Panc1 (cell line): ENCODE data around the gene DCUN1D2. TPM values are rescaled to one million over a fixed set of nuclear protein-coding genes. Genes with fewer than 3 reads are reported as not detected.

Source experiments
- ATAC-seq: fragments of 200-7000 bp; cut with Tn5 transposase; 2 replicates; pipeline ENCODE4 v1.9.1; 2020; ENCODE audit warnings: mild to moderate bottlenecking, moderate library complexity
- BruUV-seq: library from RNA; stranded (reverse); fragments of 400-500 nt; replicated peaks from 2 replicates; lab custom pipeline; 2021; lab: Mats Ljungman, UMichigan
- CTCF ChIA-PET: fragments of 300-600 bp; sonication (Branson Sonifier 250); formaldehyde crosslinking; loops from one replicate; lab custom pipeline; 2022; ENCODE audit warnings: antibody characterized with exemption; lab: Charles Lee
- POLR2A ChIA-PET: fragments of 300-600 bp; sonication (Branson Sonifier 250); formaldehyde crosslinking; loops from one replicate; lab custom pipeline; 2022; ENCODE audit warnings: antibody characterized with exemption; lab: Charles Lee
- DNase-seq: peaks from one replicate; pipeline ENCODE4 v3.0.0-alpha.2; 2010; ENCODE audit warnings: low read depth, low spot score
- H3K27ac ChIP-seq: 2 replicates; pipeline ENCODE4 v1.5.1; 2011; ENCODE audit warnings: mild to moderate bottlenecking, low read length, inconsistent platforms
- H3K27me3 ChIP-seq: fragments of 200-500 bp; sonication (Bioruptor generic); 2 replicates; pipeline ENCODE4 v1.6.0; 2014; ENCODE audit warnings: low read length, inconsistent platforms; ENCODE audit not compliant: control insufficient read depth, insufficient read depth
- H3K36me3 ChIP-seq: fragments of 200-500 bp; sonication (Bioruptor generic); 2 replicates; pipeline ENCODE4 v1.5.1; 2014; ENCODE audit warnings: inconsistent platforms, mild to moderate bottlenecking, low read length, moderate library complexity; ENCODE audit not compliant: control insufficient read depth, insufficient read depth
- H3K4me1 ChIP-seq: 2 replicates; pipeline ENCODE4 v1.5.1; 2011; ENCODE audit warnings: inconsistent platforms, mild to moderate bottlenecking, low read length, moderate library complexity; ENCODE audit not compliant: control insufficient read depth, insufficient read depth
- H3K4me3 ChIP-seq, 2 experiments: 2 replicates each; pipeline ENCODE4 v1.5.1; 2011 to 2012; ENCODE audit warnings: low read depth in 2 of 2, low read length in 2 of 2, mild to moderate bottlenecking in 2 of 2, inconsistent platforms in 1 of 2, moderate library complexity in 1 of 2
- H3K9me3 ChIP-seq: fragments of 200-500 bp; sonication (Bioruptor generic); 2 replicates; pipeline ENCODE4 v1.5.1; 2014; ENCODE audit warnings: low read depth, mild to moderate bottlenecking, inconsistent platforms, low read length, moderate library complexity; ENCODE audit not compliant: control insufficient read depth, insufficient read depth
- POLR2AphosphoS5 ChIP-seq: IDR thresholded peaks from 2 replicates; pipeline ENCODE4 v1.6.1; 2012; ENCODE audit warnings: mild to moderate bottlenecking, low read depth, low read length, moderate library complexity
- REST ChIP-seq, 2 experiments: IDR thresholded peaks; 2 replicates each; pipeline ENCODE4 v1.6.1; 2011 to 2012; ENCODE audit warnings: low read depth in 2 of 2, control low read depth in 1 of 2, low read length in 1 of 2, mild to moderate bottlenecking in 1 of 2, moderate library complexity in 1 of 2; ENCODE audit not compliant: insufficient read depth in 1 of 2
- SIN3A ChIP-seq: IDR thresholded peaks from 2 replicates; pipeline ENCODE4 v1.6.1; 2012; ENCODE audit warnings: low read depth, mild to moderate bottlenecking, low read length, moderate library complexity, borderline replicate concordance; ENCODE audit not compliant: insufficient read depth
- TCF7L2 ChIP-seq: IDR thresholded peaks from 2 replicates; pipeline ENCODE4 v1.6.1; 2011; ENCODE audit warnings: mild to moderate bottlenecking, low read depth, low read length, inconsistent platforms
- in situ Hi-C: cut with HindIII; loops from 2 replicates; pipeline ENCODE4 v1.10.0; 2016; ENCODE audit warnings: low sequenced_read_pairs, low pct_unique_long_range_greater_than_20kb
- intact Hi-C: fragments of 100-400 bp; cut with micrococcal nuclease; formaldehyde crosslinking; loops from one replicate; pipeline ENCODE4 v1.10.0; 2022; ENCODE audit not compliant: unreplicated experiment
- total RNA-seq: library from RNA; stranded (reverse); gene quantifications from one replicate; pipeline ENCODE4 v1.2.1, GENCODE V29; 2021; ENCODE audit not compliant: unreplicated experiment
- TF ChIP-seq, protein P1 (sequence below): fragments of 450-650 bp; IDR thresholded peaks from 2 replicates; pipeline ENCODE4 v1.5.1; 2017; ENCODE audit warnings: mild to moderate bottlenecking

Gene DCUN1D2
- total RNA-seq, 1 experiment from 2014 or later, result 22.8 TPM

DNA sequence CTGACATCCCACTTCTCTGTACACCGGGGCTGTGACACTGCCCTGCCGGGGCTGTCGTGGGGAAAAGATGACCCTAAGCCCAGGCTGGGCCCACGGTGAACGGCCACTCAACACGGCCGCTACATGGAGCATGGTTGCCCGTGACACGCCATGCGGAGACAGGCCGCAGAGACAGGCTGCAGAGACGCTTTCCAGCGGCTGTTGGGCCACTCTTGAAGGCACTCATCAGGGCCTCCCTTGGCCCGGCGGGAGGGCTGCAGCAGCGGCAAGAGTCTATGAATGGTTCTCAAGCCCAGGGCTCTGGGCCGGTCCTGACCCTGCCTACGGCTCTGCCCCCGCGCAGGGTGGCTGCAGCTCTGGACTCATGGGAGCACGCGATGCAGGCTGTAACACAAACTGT is 59.3 kb downstream of the DCUN1D2 start:
- in situ Hi-C loops, result no loop called here
- ATAC-seq, result no peak

DNA sequence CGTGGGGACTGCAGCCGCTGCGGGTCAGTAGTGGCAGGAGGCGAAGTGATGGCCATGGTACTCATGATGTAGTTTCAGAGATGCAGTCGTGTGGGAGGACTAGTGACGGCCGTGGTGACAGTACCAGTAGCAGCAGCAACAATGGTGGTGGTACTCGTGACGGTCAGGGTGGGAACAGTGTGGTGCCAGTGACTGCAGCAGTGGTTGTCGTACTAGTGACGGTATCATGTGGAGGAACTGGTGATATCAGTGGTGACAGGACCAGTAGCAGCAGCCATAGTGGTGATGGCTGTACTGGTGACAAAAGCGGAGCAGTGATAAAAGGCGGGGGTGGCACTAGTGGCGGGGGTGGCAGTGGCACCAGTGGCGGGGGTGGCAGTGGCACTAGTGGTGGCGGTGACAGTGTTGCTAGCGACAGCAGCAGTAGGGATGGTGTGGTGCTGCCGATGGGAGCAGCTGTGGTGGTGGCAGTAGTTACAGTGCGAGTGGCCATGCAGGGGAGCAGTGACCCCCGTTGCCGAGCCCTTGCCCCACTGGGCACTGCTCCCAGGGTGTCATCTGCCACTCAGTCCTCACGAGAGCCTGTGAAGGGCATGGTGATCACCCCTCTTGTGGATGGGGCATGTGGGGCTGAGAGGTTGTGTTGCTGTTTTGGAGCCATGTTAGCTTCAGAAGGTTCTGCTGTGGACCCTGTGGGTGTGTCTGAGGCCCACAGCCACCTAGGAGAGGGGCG is 60.0 kb downstream of the DCUN1D2 start:
- ATAC-seq (no peak), DNase-seq (no peak)
- H3K4me3 ChIP-seq, result no peak overlapping the region
- ChIA-PET CTCF (no interaction called here), POLR2A (no interaction called here)
- no peaks in the 10 kb centered on the region for H3K27me3 ChIP-seq
- intact Hi-C loops, result no loop called here
- BruUV-seq, result no TSS peak
- no peaks in the 10 kb centered on the region for H3K36me3 ChIP-seq
- in situ Hi-C loops, result no loop called here
- no peaks in the 10 kb centered on the region for H3K4me1 ChIP-seq
- no peak overlapping the region for H3K27ac ChIP-seq
- no peaks in the 10 kb centered on the region for H3K9me3 ChIP-seq
- TF ChIP-seq TCF7L2, result no peak
- TF ChIP-seq REST (IDR thresholded peaks at IDR 0.05; ENCODE audit: insufficient read depth in 1 of 2, low read depth in 2 of 2, low read length in 1 of 2), result no peak
- TF ChIP-seq, protein P1, sequence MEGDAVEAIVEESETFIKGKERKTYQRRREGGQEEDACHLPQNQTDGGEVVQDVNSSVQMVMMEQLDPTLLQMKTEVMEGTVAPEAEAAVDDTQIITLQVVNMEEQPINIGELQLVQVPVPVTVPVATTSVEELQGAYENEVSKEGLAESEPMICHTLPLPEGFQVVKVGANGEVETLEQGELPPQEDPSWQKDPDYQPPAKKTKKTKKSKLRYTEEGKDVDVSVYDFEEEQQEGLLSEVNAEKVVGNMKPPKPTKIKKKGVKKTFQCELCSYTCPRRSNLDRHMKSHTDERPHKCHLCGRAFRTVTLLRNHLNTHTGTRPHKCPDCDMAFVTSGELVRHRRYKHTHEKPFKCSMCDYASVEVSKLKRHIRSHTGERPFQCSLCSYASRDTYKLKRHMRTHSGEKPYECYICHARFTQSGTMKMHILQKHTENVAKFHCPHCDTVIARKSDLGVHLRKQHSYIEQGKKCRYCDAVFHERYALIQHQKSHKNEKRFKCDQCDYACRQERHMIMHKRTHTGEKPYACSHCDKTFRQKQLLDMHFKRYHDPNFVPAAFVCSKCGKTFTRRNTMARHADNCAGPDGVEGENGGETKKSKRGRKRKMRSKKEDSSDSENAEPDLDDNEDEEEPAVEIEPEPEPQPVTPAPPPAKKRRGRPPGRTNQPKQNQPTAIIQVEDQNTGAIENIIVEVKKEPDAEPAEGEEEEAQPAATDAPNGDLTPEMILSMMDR, result no peak

More for the DNA sequence above, 59.3 kb downstream of the DCUN1D2 start:
- BruUV-seq, result no TSS peak
- intact Hi-C loops, result no loop called here
- CTCF ChIA-PET, result no interaction called here
- Histone ChIP-seq H3K9me3 (no peaks in the 10 kb centered on the region), H3K36me3 (no peaks in the 10 kb centered on the region), H3K4me1 (no peaks in the 10 kb centered on the region), H3K27me3 (no peaks in the 10 kb centered on the region), H3K27ac (no peak overlapping the region), H3K4me3 (no peak overlapping the region)
- DNase-seq, result no peak
- TF ChIP-seq SIN3A (no peak), POLR2AphosphoS5 (no peak), TCF7L2 (no peak), REST (IDR thresholded peaks at IDR 0.05; ENCODE audit: insufficient read depth in 1 of 2, low read depth in 2 of 2, low read length in 1 of 2) (no peak)
- TF ChIP-seq, protein P1, result no peak
- POLR2A ChIA-PET, result no interaction called here
